Nephron (organoid): ENCODE data around the gene GSTT2.
"Not testable (repeated sequence)": the region's sequence is repeated elsewhere in the genome, so short reads cannot be mapped to it uniquely, and the experiment has no call there.

Experiments used
- H3K27ac Mint-ChIP-seq, 3 experiments: 2 replicates each; pipeline ENCODE4 v1.8.0; 2020; ENCODE audit warnings: mixed read lengths in 3 of 3, mild to moderate bottlenecking in 2 of 3, moderate library complexity in 1 of 3
- H3K27me3 Mint-ChIP-seq: 2 replicates; pipeline ENCODE4 v1.8.0; 2021; ENCODE audit warnings: low read depth, mild to moderate bottlenecking, moderate library complexity, mixed read lengths
- H3K36me3 Mint-ChIP-seq: 2 replicates; pipeline ENCODE4 v1.8.0; 2020; ENCODE audit warnings: low read depth, mixed read lengths
- H3K4me1 Mint-ChIP-seq: 2 replicates; pipeline ENCODE4 v1.8.0; 2020; ENCODE audit warnings: mixed read lengths
- H3K4me3 Mint-ChIP-seq, 3 experiments: 2 replicates each; pipeline ENCODE4 v1.8.0; 2020; ENCODE audit warnings: mild to moderate bottlenecking in 3 of 3, mixed read lengths in 3 of 3, moderate library complexity in 2 of 3
- H3K9me3 Mint-ChIP-seq: 2 replicates; pipeline ENCODE4 v1.8.0; 2020; ENCODE audit warnings: mixed read lengths
- CTCF ChIP-seq, 3 experiments: fragments of 200-600 bp; sonication (generic); IDR thresholded peaks; one replicate each; pipeline ENCODE4 v1.5.0; 2021; ENCODE audit warnings: antibody characterized with exemption in 3 of 3; ENCODE audit not compliant: unreplicated experiment in 3 of 3

The GSTT2 gene

GRCh38 chr22:23956301-23956900, 23.5 kb upstream of the GSTT2 start:
- TF ChIP-seq CTCF (IDR thresholded peaks at IDR 0.05; ENCODE audit: unreplicated experiment in 3 of 3): peak; percentile 78 to 82 (median 80)
- H3K4me1 Mint-ChIP-seq, H3K36me3 Mint-ChIP-seq, H3K27me3 Mint-ChIP-seq, H3K9me3 Mint-ChIP-seq: not testable (repeated sequence)
- peak overlapping the region in 2 of 3 experiments; percentile 60 to 61 for H3K4me3 Mint-ChIP-seq
- H3K27ac Mint-ChIP-seq: peak overlapping the region in 2 of 3 experiments; percentile 11 to 43

GRCh38 chr22:23961084-23961771, 18.7 kb upstream of the GSTT2 start, which contains the start of gene GSTT2B:
Gene GSTT2B (minus strand): TSS chr22:23961195. CDS start chr22:23961131, 64 bp downstream.
- not testable (repeated sequence) for H3K4me1 Mint-ChIP-seq, H3K9me3 Mint-ChIP-seq, H3K27ac Mint-ChIP-seq, H3K4me3 Mint-ChIP-seq, H3K27me3 Mint-ChIP-seq, H3K36me3 Mint-ChIP-seq

- H3K9me3 Mint-ChIP-seq, H3K4me1 Mint-ChIP-seq, H3K4me3 Mint-ChIP-seq, H3K27me3 Mint-ChIP-seq, H3K27ac Mint-ChIP-seq: not testable (repeated sequence)
- H3K36me3 Mint-ChIP-seq: peaks cover 20% of the 10 kb centered on the region
Measured at GRCh38 chr22:23966094-23966493, 13.8 kb upstream of the GSTT2 start.

GRCh38 chr22:23966568-23966967, 13.4 kb upstream of the GSTT2 start, which contains the start of gene DDTL:
Gene DDTL (plus strand): TSS chr22:23966888. CDS start chr22:23966915, 27 bp downstream.
- not testable (repeated sequence) for H3K4me1 Mint-ChIP-seq, H3K9me3 Mint-ChIP-seq, H3K4me3 Mint-ChIP-seq, H3K27me3 Mint-ChIP-seq, H3K27ac Mint-ChIP-seq
- H3K36me3 Mint-ChIP-seq: peaks cover 25% of the 10 kb centered on the region

- no peaks in the 10 kb centered on the region for H3K9me3 Mint-ChIP-seq
- H3K36me3 Mint-ChIP-seq: peaks cover 25% of the 10 kb centered on the region
- H3K4me3 Mint-ChIP-seq: no peak overlapping the region
- no peak for TF ChIP-seq CTCF (IDR thresholded peaks at IDR 0.05; ENCODE audit: unreplicated experiment in 3 of 3)
- H3K27me3 Mint-ChIP-seq: no peaks in the 10 kb centered on the region
- H3K4me1 Mint-ChIP-seq: no peaks in the 10 kb centered on the region
- H3K27ac Mint-ChIP-seq: no peak overlapping the region
Measured at GRCh38 chr22:23969071-23969470, 10.9 kb upstream of the GSTT2 start.

- Mint-ChIP-seq H3K27me3 (no peaks in the 10 kb centered on the region), H3K36me3 (peaks cover 25% of the 10 kb centered on the region), H3K4me1 (no peaks in the 10 kb centered on the region), H3K4me3 (peak overlapping the region; percentile 20 to 75 (median 57)), H3K9me3 (no peaks in the 10 kb centered on the region), H3K27ac (no peak overlapping the region)
- no peak for TF ChIP-seq CTCF (IDR thresholded peaks at IDR 0.05; ENCODE audit: unreplicated experiment in 3 of 3)
Measured at GRCh38 chr22:23970201-23970641, 9.7 kb upstream of the GSTT2 start.

GRCh38 chr22:23970816-23971486, 9.0 kb upstream of the GSTT2 start:
- peaks cover 25% of the 10 kb centered on the region for H3K36me3 Mint-ChIP-seq

GRCh38 chr22:23971927-23972326, 8.0 kb upstream of the GSTT2 start:
- not testable (repeated sequence) for H3K4me1 Mint-ChIP-seq, H3K27me3 Mint-ChIP-seq, H3K27ac Mint-ChIP-seq, H3K9me3 Mint-ChIP-seq
- Mint-ChIP-seq H3K36me3 (peaks cover 25% of the 10 kb centered on the region), H3K4me3 (peak overlapping the region; percentile 71 to 84 (median 82))

More at GRCh38 chr22:23970816-23971486, 9.0 kb upstream of the GSTT2 start:
- TF ChIP-seq CTCF (IDR thresholded peaks at IDR 0.05; ENCODE audit: unreplicated experiment in 3 of 3): no peak
- Mint-ChIP-seq H3K4me1 (no peaks in the 10 kb centered on the region), H3K9me3 (no peaks in the 10 kb centered on the region), H3K27me3 (no peaks in the 10 kb centered on the region), H3K4me3 (peak overlapping the region; percentile 51 to 75 (median 68)), H3K27ac (no peak overlapping the region)

- not testable (repeated sequence) for H3K4me3 Mint-ChIP-seq, H3K9me3 Mint-ChIP-seq, H3K27ac Mint-ChIP-seq, H3K4me1 Mint-ChIP-seq, H3K27me3 Mint-ChIP-seq
- H3K36me3 Mint-ChIP-seq: peaks cover 20% of the 10 kb centered on the region
Measured at GRCh38 chr22:23974345-23974744, 5.6 kb upstream of the GSTT2 start, which contains the start of gene DDT. Gene DDT (minus strand): TSS chr22:23974441. CDS start chr22:23974414, 27 bp downstream.

- not testable (repeated sequence) for H3K9me3 Mint-ChIP-seq, H3K4me3 Mint-ChIP-seq, H3K27ac Mint-ChIP-seq, H3K4me1 Mint-ChIP-seq, H3K27me3 Mint-ChIP-seq
- peaks cover 15% of the 10 kb centered on the region for H3K36me3 Mint-ChIP-seq
Measured at GRCh38 chr22:23974836-23975352, 5.0 kb upstream of the GSTT2 start.
